Kasumi-1 (cell line): Measurements from ENCODE around the gene PPM1M.

Source experiments
- DNase-seq, 2 experiments: peaks; one replicate each; lab custom pipeline; 2025; lab: John Stamatoyannopoulos, UW

The PPM1M gene

GRCh38 chr3:52295671-52296208, 50.2 kb downstream of the PPM1M start:
- no peak for DNase-seq

GRCh38 chr3:52297242-52298148, 51.9 kb downstream of the PPM1M start:
- DNase-seq, result no peak

- no peak for DNase-seq
These were observed 52.9 kb downstream of the PPM1M start for GRCh38 chr3:52298149-52299098.

- DNase-seq, result no peak
These were observed 53.8 kb downstream of the PPM1M start for GRCh38 chr3:52299247-52299878.
